DMS53 (cell line): ENCODE data around the gene SLC7A8.

Experiments used
- DNase-seq: peaks from one replicate; lab custom pipeline; 2025; lab: John Stamatoyannopoulos, UW

Gene SLC7A8

GRCh38 chr14:23130871-23131270 lies 52.6 kb downstream of the SLC7A8 start:
- no peak for DNase-seq

GRCh38 chr14:23129759-23130316 lies 53.6 kb downstream of the SLC7A8 start:
- no peak for DNase-seq

GRCh38 chr14:23128969-23129758 lies 54.3 kb downstream of the SLC7A8 start:
- no peak for DNase-seq

GRCh38 chr14:23127861-23128260 lies 55.6 kb downstream of the SLC7A8 start:
- no peak for DNase-seq

DNA sequence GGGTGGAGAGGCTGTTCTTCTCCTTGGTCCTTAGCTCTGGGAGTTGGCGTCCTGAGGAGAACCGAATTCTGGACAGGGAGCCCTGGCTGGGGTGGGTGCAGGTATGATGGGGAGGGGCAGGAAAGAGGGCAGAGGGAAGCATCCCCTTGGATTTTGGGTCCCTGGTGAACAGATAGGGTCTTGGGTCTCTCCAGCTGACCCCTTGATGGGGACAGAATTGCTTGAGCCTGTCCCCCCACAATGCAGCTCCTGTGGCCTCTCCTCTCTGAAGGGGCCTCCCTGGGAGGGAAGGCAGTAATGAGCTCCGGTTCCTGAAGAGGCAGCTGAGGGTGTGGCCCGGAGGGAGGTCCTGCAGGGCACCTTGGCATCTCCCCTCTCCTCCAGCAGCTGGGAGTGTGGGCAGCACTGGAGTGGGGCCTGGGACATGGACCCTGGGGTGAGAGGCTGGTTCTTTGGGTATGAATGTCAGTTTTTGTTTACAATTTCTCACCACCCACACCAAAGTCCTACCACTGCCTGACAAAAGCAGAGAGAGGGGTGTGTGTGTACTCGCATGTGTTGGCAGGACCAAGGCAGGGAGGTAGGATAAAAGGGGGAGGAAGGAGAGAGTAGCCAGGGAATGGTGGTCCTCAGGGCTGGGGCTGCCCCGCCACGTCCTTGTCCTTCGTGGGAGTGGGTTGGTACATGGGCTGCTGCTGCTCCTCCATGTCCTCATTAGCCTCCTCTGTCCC lies 56.7 kb downstream of the SLC7A8 start:
- no peak for DNase-seq

DNA sequence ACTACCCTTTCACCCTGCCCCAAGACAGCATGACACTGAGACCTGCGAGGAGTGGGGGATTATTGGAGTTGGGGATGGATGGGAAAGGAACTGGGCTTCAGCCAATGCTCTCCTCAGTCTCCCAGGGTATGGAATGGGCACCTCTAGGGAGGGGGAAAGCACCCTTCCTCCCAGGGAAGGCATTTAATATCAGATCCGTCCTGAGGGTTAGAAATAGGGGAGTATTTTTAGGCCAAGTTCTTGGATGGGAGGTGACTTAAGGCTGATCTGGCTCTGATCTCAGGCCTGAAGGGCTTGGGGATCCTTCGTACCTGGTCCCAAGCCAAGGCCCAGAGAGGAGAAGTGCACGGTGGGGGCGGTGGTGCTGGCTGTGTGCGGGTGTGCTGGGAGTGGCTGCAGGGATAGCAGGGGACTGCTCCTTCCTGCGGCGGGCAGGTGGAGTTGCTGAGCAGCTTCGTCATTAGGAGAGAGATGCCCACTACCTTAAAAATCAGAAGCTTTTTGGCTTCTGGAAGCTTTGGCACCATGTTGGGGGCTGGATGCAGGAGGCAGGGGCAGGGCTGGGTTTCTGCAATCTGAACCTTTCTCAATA lies 57.4 kb downstream of the SLC7A8 start:
- no peak for DNase-seq

DNA sequence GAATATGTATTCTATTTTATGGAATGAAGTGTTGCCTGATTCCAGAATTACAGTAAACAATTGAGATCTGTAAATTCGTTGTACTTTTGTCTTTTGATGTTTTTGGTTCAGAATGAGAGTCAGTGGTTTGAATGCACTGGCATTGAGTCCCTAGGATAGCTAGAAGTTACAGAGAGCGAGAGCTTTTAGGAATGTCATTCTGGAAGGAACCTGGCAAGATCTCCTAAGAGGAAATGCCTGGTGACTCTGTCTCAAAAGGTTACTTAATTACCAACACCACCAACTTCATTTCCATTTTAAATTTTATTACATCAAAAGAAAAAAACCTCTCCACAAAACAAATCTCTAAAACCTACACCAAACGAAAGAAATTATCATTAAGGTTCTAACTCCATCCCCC lies 58.4 kb downstream of the SLC7A8 start:
- no peak for DNase-seq

GRCh38 chr14:23124337-23124954 lies 59.0 kb downstream of the SLC7A8 start:
- DNase-seq = no peak

GRCh38 chr14:23123419-23123818 lies 60.0 kb downstream of the SLC7A8 start:
- peak; percentile 24 for DNase-seq

DNA sequence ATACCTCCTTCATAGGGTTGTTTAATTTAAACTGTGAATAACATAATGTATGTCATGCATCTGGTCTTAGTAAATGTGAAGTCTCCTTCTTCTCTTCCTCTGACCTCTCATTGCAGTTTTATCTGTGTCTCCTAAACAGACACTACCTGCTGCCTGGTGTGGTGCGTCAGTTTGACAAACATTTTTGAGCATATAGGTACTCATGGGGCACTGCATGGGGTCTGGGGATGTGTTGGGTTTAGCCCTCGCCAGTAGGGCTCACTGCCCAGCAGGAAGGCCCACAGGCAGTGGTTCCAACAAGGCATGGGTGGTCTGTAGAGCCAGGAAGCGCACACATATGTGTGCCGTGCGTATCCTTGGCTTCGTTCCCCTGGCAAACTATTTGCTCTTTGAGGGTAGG lies 61.4 kb downstream of the SLC7A8 start:
- no peak for DNase-seq

GRCh38 chr14:23121361-23121771 lies 62.1 kb downstream of the SLC7A8 start:
- no peak for DNase-seq

- peak; percentile 87 for DNase-seq
Observed at GRCh38 chr14:23120541-23121251, 62.8 kb downstream of the SLC7A8 start.

DNA sequence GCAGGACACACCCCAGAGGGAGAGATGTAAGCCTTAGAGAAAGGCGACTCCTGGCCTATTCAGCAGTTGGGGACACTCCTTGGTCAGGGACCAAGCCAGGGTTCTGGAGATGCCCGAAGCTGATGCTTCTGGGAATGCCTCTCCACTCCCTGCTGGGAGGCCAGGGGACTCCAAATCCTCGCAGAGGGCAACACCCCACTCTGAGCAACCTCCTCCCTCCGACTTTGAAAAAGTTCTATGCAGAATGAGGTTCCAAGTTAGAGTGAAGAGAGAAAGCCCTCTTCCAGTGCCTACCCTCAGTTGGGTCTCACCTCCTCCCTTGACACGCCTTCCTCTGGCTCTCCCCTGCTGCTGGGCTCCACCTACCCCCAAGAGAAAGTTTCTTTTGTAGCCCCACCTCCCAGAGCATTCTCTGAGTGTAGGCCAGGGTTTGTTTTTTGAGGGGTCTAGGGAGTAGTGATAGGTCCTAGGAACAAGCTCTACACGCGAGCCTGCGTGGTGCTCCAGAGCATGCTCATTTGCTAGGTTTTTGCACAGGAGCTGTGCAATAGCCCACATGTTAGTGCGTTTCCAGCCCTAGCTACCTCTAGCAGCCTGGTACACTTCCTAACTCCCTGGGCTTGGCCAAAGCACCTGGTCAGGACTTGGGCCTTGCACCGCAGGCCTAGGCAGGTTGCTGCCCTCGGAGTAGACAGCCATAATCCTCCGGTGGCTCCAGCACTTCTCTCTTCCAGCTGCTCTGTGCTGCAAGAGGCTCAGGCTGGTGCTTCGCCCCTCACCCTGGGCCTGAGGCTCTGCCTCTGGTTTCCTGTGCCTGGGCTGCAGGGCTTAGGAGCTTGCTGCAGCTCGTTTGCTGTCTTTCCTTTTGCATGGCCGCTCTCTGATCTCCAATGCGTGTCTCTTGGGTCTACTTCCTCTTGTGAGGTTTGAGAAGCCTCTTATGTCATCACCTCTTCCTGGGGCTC lies 63.8 kb downstream of the SLC7A8 start:
- no peak for DNase-seq

- no peak for DNase-seq
Observed at GRCh38 chr14:23118506-23119362, 64.7 kb downstream of the SLC7A8 start, which contains the start of gene CEBPE. CEBPE (minus strand) TSS chr14:23119255; CDS start chr14:23119091, 164 bp downstream.

DNA sequence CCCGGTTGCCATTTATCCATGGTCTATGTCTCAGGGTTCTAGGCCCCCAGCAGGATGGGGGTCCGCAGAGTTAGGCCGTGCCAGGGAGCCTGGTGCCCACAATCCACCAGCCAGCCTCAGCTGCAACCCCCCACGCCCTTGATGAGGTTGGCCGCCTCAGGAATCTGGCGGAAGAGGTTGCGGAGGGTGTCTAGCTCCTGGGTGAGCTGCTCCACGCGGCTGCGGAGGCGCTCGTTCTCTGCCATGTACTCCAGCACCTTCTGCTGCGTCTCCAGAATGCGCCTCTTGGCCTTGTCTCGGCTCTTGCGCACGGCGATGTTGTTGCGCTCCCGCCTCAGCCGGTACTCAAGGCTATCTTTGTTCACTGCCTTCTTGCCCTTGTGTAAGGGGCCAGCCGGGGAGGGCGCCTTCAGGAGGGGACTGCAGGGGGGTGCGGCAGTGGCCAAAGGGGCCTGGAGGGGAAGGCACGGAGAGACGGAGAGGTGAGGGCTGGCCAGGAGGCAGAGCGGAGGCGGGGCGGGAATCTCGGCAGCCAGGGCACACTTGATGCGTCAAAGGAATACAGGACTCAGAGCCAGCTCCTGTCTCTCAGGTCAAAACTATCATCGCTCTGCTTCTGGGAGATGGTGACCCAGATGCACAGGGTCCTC lies 66.0 kb downstream of the SLC7A8 start:
- no peak for DNase-seq

- no peak for DNase-seq
Observed at GRCh38 chr14:23115918-23116317, 67.5 kb downstream of the SLC7A8 start.

DNA sequence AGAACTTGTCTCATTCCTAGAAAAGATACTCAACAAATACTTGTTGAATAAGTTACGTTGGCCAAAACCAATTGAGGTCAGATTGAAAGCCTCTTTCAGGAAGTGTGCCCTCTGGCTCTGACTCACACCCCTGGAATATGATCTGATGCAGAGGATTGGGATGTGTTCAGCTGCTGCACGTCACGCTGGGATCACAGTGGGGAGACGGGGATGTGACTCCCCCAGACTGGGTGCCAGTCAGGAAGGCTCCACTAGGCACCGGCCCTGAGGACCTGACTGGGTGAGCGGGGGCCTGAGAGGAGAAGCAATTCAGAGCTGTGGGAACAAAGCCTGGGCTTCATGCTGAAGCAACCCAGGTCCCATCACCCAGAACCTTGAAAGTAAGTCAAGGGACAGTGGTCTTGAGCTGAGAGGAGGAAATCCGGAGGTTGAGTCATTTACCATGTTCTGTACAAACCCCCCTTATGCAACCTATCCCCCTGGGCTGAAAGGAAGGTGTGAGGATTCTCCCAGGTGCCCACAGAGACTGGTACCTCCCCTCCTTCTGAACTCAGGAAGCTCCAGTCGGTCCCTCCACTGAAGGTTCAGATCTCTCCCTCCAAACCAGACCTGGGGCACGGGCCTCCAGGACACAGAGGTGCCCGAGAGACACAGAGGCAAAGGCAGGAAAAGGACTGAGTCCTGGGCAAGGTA lies 68.3 kb downstream of the SLC7A8 start:
- DNase-seq = peak; percentile 70

GRCh38 chr14:23114669-23115038 lies 68.8 kb downstream of the SLC7A8 start:
- DNase-seq = no peak
